Measurements from ENCODE around the gene HS3ST2. TPM values are rescaled to one million over a fixed set of nuclear protein-coding genes. Genes with fewer than 3 reads are reported as not detected.

HS3ST2 gene
- total and polyA plus RNA-seq, 2 of the 8 experiments (the other 6 are each of a cell fraction or from before 2014, with no cell fraction given), result 1.7 to 3.7 TPM

DNA sequence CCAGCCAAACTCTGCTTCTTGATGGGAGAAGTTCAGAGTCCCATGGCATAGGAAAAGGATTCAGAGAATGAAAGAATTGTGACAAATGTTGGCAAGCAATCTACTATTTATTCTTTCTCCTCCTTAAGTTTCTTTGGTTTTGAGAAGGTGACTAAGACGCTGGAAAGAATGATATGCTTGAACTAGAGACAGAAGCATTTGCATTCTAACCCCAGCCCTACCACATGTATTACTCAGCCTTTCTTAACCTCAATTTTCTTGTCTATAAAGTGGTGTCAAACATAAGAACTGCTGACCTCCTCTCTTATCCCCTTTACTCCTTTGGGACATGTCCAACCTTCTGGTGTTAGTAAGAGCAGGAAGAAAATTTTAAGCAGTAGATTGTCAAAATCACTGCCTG lies 124.7 kb downstream of the HS3ST2 start (continued):
- TF ChIP-seq, protein P1, sequence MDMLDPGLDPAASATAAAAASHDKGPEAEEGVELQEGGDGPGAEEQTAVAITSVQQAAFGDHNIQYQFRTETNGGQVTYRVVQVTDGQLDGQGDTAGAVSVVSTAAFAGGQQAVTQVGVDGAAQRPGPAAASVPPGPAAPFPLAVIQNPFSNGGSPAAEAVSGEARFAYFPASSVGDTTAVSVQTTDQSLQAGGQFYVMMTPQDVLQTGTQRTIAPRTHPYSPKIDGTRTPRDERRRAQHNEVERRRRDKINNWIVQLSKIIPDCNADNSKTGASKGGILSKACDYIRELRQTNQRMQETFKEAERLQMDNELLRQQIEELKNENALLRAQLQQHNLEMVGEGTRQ (IDR thresholded peaks at IDR 0.05; ENCODE audit: low read length), result no peak
- TF ChIP-seq CREB1 (IDR thresholded peaks at IDR 0.05), result no peak
- no peak for TF ChIP-seq TCF12 (IDR thresholded peaks at IDR 0.05; ENCODE audit: low read depth, low read length)
- TF ChIP-seq, protein P2, sequence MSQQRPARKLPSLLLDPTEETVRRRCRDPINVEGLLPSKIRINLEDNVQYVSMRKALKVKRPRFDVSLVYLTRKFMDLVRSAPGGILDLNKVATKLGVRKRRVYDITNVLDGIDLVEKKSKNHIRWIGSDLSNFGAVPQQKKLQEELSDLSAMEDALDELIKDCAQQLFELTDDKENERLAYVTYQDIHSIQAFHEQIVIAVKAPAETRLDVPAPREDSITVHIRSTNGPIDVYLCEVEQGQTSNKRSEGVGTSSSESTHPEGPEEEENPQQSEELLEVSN (IDR thresholded peaks at IDR 0.05), result no peak
